ENCODE results near the gene SLK. TPM values are rescaled to one million over a fixed set of nuclear protein-coding genes. Genes with fewer than 3 reads are reported as not detected.
A peak's percentile ranks its signal among the peaks of the same experiment; 100 is the strongest.

SLK gene
- total and polyA plus RNA-seq, 2 of the 13 experiments (the other 11 are each of a cell fraction or from before 2014, with no cell fraction given), result 3.4 to 22.8 TPM

- TF ChIP-seq ZNF577 (CRISPR knock-in tag; IDR thresholded peaks at IDR 0.05; ENCODE audit: borderline replicate concordance, low read depth), result no peak
- TF ChIP-seq, protein P1, sequence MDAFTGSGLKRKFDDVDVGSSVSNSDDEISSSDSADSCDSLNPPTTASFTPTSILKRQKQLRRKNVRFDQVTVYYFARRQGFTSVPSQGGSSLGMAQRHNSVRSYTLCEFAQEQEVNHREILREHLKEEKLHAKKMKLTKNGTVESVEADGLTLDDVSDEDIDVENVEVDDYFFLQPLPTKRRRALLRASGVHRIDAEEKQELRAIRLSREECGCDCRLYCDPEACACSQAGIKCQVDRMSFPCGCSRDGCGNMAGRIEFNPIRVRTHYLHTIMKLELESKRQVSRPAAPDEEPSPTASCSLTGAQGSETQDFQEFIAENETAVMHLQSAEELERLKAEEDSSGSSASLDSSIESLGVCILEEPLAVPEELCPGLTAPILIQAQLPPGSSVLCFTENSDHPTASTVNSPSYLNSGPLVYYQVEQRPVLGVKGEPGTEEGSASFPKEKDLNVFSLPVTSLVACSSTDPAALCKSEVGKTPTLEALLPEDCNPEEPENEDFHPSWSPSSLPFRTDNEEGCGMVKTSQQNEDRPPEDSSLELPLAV (CRISPR knock-in tag; conservative IDR thresholded peaks at IDR 0.05; ENCODE audit: low read depth), result no peak
- TF ChIP-seq, protein P2, sequence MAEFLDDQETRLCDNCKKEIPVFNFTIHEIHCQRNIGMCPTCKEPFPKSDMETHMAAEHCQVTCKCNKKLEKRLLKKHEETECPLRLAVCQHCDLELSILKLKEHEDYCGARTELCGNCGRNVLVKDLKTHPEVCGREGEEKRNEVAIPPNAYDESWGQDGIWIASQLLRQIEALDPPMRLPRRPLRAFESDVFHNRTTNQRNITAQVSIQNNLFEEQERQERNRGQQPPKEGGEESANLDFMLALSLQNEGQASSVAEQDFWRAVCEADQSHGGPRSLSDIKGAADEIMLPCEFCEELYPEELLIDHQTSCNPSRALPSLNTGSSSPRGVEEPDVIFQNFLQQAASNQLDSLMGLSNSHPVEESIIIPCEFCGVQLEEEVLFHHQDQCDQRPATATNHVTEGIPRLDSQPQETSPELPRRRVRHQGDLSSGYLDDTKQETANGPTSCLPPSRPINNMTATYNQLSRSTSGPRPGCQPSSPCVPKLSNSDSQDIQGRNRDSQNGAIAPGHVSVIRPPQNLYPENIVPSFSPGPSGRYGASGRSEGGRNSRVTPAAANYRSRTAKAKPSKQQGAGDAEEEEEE (CRISPR knock-in tag; IDR thresholded peaks at IDR 0.05; ENCODE audit: borderline replicate concordance), result no peak
- 0 out of 2 replicates have a peak, but pooled peaks have one; percentile 22 for TF ChIP-seq ATF3 (CRISPR knock-in tag; IDR thresholded peaks at IDR 0.05)
- TF ChIP-seq ZFP41 (CRISPR knock-in tag; IDR thresholded peaks at IDR 0.05; ENCODE audit: borderline replicate concordance), result no peak
- no peak for TF ChIP-seq FOXC1 (CRISPR knock-in tag; IDR thresholded peaks at IDR 0.05; ENCODE audit: borderline replicate concordance)
- TF ChIP-seq HES4 (CRISPR knock-in tag; IDR thresholded peaks at IDR 0.05; ENCODE audit: borderline replicate concordance), result no peak; the same call in 1 of the 2 replicates
- TF ChIP-seq WIZ (CRISPR knock-in tag; IDR thresholded peaks at IDR 0.05), result no peak
- no peak for TF ChIP-seq BRCA1 (CRISPR knock-in tag; IDR thresholded peaks at IDR 0.05)
- no peak for TF ChIP-seq CHCHD3 (CRISPR knock-in tag; IDR thresholded peaks at IDR 0.05)
- no peak for TF ChIP-seq ZNF850 (CRISPR knock-in tag; conservative IDR thresholded peaks at IDR 0.05)
- peak; percentile 52; the same call in 1 of the 2 replicates for TF ChIP-seq CBX5 (CRISPR knock-in tag; IDR thresholded peaks at IDR 0.05; ENCODE audit: borderline replicate concordance)
- TF ChIP-seq, protein P3, sequence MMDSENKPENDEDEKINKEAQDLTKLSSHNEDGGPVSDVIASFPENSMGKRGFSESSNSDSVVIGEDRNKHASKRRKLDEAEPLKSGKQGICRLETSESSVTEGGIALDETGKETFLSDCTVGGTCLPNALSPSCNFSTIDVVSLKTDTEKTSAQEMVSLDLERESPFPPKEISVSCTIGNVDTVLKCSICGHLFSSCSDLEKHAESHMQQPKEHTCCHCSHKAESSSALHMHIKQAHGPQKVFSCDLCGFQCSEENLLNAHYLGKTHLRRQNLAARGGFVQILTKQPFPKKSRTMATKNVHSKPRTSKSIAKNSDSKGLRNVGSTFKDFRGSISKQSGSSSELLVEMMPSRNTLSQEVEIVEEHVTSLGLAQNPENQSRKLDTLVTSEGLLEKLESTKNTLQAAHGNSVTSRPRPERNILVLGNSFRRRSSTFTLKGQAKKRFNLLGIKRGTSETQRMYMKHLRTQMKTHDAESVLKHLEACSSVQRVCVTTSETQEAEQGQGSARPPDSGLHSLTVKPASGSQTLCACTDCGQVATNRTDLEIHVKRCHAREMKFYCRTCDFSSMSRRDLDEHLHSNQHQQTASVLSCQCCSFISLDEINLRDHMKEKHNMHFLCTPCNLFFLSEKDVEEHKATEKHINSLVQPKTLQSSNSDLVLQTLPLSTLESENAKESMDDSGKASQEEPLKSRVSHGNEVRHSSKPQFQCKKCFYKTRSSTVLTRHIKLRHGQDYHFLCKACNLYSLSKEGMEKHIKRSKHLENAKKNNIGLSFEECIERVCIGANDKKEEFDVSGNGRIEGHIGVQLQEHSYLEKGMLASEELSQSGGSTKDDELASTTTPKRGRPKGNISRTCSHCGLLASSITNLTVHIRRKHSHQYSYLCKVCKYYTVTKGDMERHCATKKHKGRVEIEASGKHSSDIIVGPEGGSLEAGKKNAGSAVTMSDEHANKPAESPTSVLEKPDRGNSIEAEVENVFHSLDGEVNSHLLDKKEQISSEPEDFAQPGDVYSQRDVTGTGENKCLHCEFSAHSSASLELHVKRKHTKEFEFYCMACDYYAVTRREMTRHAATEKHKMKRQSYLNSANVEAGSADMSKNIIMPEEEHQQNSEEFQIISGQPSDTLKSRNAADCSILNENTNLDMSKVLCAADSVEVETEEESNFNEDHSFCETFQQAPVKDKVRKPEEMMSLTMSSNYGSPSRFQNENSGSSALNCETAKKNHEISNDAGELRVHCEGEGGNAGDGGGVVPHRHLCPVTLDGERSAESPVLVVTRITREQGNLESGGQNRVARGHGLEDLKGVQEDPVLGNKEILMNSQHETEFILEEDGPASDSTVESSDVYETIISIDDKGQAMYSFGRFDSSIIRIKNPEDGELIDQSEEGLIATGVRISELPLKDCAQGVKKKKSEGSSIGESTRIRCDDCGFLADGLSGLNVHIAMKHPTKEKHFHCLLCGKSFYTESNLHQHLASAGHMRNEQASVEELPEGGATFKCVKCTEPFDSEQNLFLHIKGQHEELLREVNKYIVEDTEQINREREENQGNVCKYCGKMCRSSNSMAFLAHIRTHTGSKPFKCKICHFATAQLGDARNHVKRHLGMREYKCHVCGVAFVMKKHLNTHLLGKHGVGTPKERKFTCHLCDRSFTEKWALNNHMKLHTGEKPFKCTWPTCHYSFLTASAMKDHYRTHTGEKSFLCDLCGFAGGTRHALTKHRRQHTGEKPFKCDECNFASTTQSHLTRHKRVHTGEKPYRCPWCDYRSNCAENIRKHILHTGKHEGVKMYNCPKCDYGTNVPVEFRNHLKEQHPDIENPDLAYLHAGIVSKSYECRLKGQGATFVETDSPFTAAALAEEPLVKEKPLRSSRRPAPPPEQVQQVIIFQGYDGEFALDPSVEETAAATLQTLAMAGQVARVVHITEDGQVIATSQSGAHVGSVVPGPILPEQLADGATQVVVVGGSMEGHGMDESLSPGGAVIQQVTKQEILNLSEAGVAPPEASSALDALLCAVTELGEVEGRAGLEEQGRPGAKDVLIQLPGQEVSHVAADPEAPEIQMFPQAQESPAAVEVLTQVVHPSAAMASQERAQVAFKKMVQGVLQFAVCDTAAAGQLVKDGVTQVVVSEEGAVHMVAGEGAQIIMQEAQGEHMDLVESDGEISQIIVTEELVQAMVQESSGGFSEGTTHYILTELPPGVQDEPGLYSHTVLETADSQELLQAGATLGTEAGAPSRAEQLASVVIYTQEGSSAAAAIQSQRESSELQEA (CRISPR knock-in tag; IDR thresholded peaks at IDR 0.05; ENCODE audit: not compliant biosample characterization), result no peak
- no peak for TF ChIP-seq ZNF430 (CRISPR knock-in tag; IDR thresholded peaks at IDR 0.05)
- TF ChIP-seq HOXA7 (CRISPR knock-in tag; IDR thresholded peaks at IDR 0.05), result no peak
- no peak for TF ChIP-seq PAF1 (CRISPR knock-in tag; IDR thresholded peaks at IDR 0.05)
- 0 out of 2 replicates have a peak, but pooled peaks have one; percentile 63 for TF ChIP-seq ZKSCAN8 (CRISPR knock-in tag; IDR thresholded peaks at IDR 0.05; ENCODE audit: borderline replicate concordance)
These were observed 48.7 kb upstream of the SLK start, which contains the start of gene STN1 (continued) for GRCh38 chr10:103918053-103918846.

Measured in HepG2 (cell line).